H1 (cell line): Measurements from ENCODE around the gene SPRED1.

Experiments
- JUN ChIP-seq: IDR thresholded peaks from 2 replicates; pipeline ENCODE4 v1.6.1; 2011; ENCODE audit warnings: low read depth, mild to moderate bottlenecking, improper control_type of control experiment, low read length
- SP1 ChIP-seq: IDR thresholded peaks from 2 replicates; pipeline ENCODE4 v1.6.1; 2011; ENCODE audit warnings: low read depth, low read length
- TF ChIP-seq, protein P1 (sequence below): IDR thresholded peaks from 2 replicates; pipeline ENCODE4 v1.6.1; 2012; ENCODE audit warnings: inconsistent platforms

DNA sequence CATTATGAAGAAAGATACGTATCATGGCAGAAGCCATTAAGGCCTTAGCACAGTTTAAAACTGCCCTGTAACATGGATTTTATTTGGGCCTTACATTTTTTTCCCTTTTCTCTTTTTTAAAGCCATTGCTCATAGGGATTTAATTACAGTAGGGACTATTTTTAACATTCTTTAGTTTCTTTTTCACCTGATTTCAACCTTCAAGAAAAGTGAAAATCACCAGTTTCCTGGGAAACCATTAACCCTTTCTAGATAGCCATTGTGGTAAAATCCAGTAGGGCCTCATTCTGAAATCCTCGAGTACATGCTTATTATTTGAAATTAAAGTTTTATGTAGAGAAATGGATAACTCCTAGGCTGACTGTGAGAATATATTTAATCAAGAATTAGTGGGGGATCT is 3.1 kb downstream of the SPRED1 start:
- TF ChIP-seq, protein P1, sequence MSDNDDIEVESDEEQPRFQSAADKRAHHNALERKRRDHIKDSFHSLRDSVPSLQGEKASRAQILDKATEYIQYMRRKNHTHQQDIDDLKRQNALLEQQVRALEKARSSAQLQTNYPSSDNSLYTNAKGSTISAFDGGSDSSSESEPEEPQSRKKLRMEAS = no peak
- TF ChIP-seq SP1 = no peak
- TF ChIP-seq JUN = no peak
